H1 (cell line): Measurements from ENCODE around the gene PHC2.

Experiments used
- ATF3 ChIP-seq: IDR thresholded peaks from 2 replicates; pipeline ENCODE4 v1.6.1; 2011; ENCODE audit warnings: low read depth, mild to moderate bottlenecking, low read length; ENCODE audit not compliant: insufficient read depth
- CBX5 ChIP-seq: fragments of 300-800, 300-1000 bp; sonication (generic); IDR thresholded peaks from 2 replicates; pipeline ENCODE4 v1.7.1; 2016; ENCODE audit warnings: antibody characterized with exemption, low read length, low read depth
- CTCF ChIP-seq, 3 experiments: IDR thresholded peaks; 1 replicate in 2 of 3; 2 replicates in 1 of 3; pipeline versions ENCODE4 v1.5.1 to v1.6.1; 2011; ENCODE audit warnings: low read length in 3 of 3, mild to moderate bottlenecking in 3 of 3, inconsistent platforms in 2 of 3, low read depth in 1 of 3, moderate library complexity in 1 of 3; ENCODE audit not compliant: insufficient read depth in 1 of 3; ENCODE audit errors: control extremely low read depth in 1 of 3
- GTF2F1 ChIP-seq: IDR thresholded peaks from 2 replicates; pipeline ENCODE4 v1.6.1; 2012; ENCODE audit warnings: low read depth, low read length, improper control_type of control experiment, borderline replicate concordance
- JUND ChIP-seq: IDR thresholded peaks from 2 replicates; pipeline ENCODE4 v1.6.1; 2011; ENCODE audit warnings: mild to moderate bottlenecking, improper control_type of control experiment, low read length
- MAX ChIP-seq: IDR thresholded peaks from 2 replicates; pipeline ENCODE4 v1.6.1; 2012; ENCODE audit warnings: inconsistent platforms
- POLR2A ChIP-seq, 2 experiments: IDR thresholded peaks; 1 replicate in 1 of 2; 2 replicates in 1 of 2; pipeline ENCODE4 v1.6.1; 2011; ENCODE audit warnings: low read depth in 2 of 2, low read length in 2 of 2, mild to moderate bottlenecking in 2 of 2; ENCODE audit errors: control extremely low read depth in 1 of 2
- RFX5 ChIP-seq: IDR thresholded peaks from 2 replicates; pipeline ENCODE4 v1.6.1; 2011; ENCODE audit warnings: low read depth, low read length, improper control_type of control experiment, borderline replicate concordance
- SIX5 ChIP-seq: IDR thresholded peaks from 2 replicates; pipeline ENCODE4 v1.6.1; 2011; ENCODE audit warnings: mild to moderate bottlenecking, low read depth, low read length
- SP1 ChIP-seq: IDR thresholded peaks from 2 replicates; pipeline ENCODE4 v1.6.1; 2011; ENCODE audit warnings: low read depth, low read length
- USF2 ChIP-seq: IDR thresholded peaks from 2 replicates; pipeline ENCODE4 v1.6.1; 2011; ENCODE audit warnings: low read length, improper control_type of control experiment
- ZNF274 ChIP-seq: IDR thresholded peaks from 2 replicates; pipeline ENCODE4 v1.7.0; 2012; ENCODE audit warnings: low read length, borderline replicate concordance; ENCODE audit errors: extremely low read depth

- TF ChIP-seq RFX5 (no peak), MAX (no peak), SP1 (no peak), CTCF (IDR thresholded peaks at IDR 0.05; ENCODE audit: control extremely low read depth in 1 of 3, insufficient read depth in 1 of 3, low read depth in 1 of 3, low read length in 3 of 3) (no peak), USF2 (no peak), CBX5 (no peak), POLR2A (IDR thresholded peaks at IDR 0.05; ENCODE audit: control extremely low read depth in 1 of 2, low read depth in 2 of 2, low read length in 2 of 2) (no peak), ATF3 (no peak), JUND (no peak), ZNF274 (no peak), GTF2F1 (no peak), SIX5 (no peak)
These were observed 41.8 kb downstream of the PHC2 start for GRCh38 chr1:33388805-33389771.
